Panc1 (cell line): ENCODE measurements around the gene DHPS.

Experiments
- POLR2AphosphoS5 ChIP-seq: IDR thresholded peaks from 2 replicates; pipeline ENCODE4 v1.6.1; 2012; ENCODE audit warnings: mild to moderate bottlenecking, low read depth, low read length, moderate library complexity
- SIN3A ChIP-seq: IDR thresholded peaks from 2 replicates; pipeline ENCODE4 v1.6.1; 2012; ENCODE audit warnings: low read depth, mild to moderate bottlenecking, low read length, moderate library complexity, borderline replicate concordance; ENCODE audit not compliant: insufficient read depth
- TCF7L2 ChIP-seq: IDR thresholded peaks from 2 replicates; pipeline ENCODE4 v1.6.1; 2011; ENCODE audit warnings: mild to moderate bottlenecking, low read depth, low read length, inconsistent platforms
- TF ChIP-seq, protein P1 (sequence below): fragments of 450-650 bp; IDR thresholded peaks from 2 replicates; pipeline ENCODE4 v1.5.1; 2017; ENCODE audit warnings: mild to moderate bottlenecking

DNA sequence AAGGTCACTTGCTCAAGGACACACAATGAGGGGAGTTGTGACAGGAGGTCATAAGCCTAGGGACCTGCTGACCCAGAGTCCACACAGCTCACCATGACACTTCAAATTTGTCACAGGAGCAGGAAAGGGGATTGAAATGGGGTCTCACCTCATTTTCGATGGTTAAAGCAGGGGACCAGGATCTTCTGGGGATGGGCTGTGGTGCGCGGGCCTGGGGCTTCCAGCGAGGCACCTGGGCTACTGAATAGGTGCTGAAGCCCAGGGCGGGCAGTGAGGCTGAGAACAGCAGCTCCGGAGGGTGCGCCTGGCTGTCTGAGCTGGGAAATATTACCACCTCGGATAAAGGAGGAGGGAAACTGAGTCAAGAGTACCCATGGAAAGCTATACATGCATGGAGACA is 26.1 kb downstream of the DHPS start:
- TF ChIP-seq, protein P1, sequence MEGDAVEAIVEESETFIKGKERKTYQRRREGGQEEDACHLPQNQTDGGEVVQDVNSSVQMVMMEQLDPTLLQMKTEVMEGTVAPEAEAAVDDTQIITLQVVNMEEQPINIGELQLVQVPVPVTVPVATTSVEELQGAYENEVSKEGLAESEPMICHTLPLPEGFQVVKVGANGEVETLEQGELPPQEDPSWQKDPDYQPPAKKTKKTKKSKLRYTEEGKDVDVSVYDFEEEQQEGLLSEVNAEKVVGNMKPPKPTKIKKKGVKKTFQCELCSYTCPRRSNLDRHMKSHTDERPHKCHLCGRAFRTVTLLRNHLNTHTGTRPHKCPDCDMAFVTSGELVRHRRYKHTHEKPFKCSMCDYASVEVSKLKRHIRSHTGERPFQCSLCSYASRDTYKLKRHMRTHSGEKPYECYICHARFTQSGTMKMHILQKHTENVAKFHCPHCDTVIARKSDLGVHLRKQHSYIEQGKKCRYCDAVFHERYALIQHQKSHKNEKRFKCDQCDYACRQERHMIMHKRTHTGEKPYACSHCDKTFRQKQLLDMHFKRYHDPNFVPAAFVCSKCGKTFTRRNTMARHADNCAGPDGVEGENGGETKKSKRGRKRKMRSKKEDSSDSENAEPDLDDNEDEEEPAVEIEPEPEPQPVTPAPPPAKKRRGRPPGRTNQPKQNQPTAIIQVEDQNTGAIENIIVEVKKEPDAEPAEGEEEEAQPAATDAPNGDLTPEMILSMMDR, result no peak
- TF ChIP-seq SIN3A, result no peak
- TF ChIP-seq POLR2AphosphoS5, result no peak
- TF ChIP-seq TCF7L2, result no peak
